HG03097 (cell line): ENCODE data around the gene EXOSC3.

Experiments used
- ATAC-seq: cut with Tn5 transposase; IDR thresholded peaks from one replicate; pipeline ENCODE4 v1.9.1; 2021; ENCODE audit not compliant: unreplicated experiment, low FRiP score

Gene EXOSC3

GRCh38 chr9:37739222-37739621 lies 45.6 kb downstream of the EXOSC3 start:
- no peak for ATAC-seq

GRCh38 chr9:37732952-37733351 lies 51.9 kb downstream of the EXOSC3 start:
- no peak for ATAC-seq

GRCh38 chr9:37732086-37732741 lies 52.6 kb downstream of the EXOSC3 start:
- ATAC-seq, result no peak

GRCh38 chr9:37730839-37731238 lies 54.0 kb downstream of the EXOSC3 start:
- ATAC-seq, result no peak

- ATAC-seq, result no peak
Measured at GRCh38 chr9:37730256-37730655, 54.6 kb downstream of the EXOSC3 start.
